HG03457 (cell line): ENCODE data around the gene FNTB.

ENCODE experiments used
- ATAC-seq: cut with Tn5 transposase; IDR thresholded peaks from one replicate; pipeline ENCODE4 v1.9.1; 2021; ENCODE audit warnings: moderate number of reproducible peaks; ENCODE audit not compliant: unreplicated experiment

FNTB gene

GRCh38 chr14:64952598-64953309 lies 33.9 kb upstream of the FNTB start:
- ATAC-seq: no peak

DNA sequence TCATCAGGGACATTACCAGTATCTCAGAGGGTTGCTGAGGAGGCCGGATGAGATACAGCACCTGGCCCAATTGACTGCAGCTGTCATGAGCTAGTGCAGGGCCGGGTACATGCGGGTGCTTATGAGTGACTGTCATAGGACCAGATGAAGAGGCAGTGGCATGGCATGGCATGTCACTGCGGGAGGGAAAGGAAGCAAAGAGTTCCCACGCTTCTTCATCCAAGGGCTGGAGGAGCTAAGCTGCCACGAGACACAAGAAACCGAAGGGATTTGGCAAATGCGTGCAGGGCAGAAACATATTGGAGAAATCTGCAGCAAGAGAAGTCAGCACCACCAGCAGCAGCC lies 33.4 kb upstream of the FNTB start:
- no peak for ATAC-seq

DNA sequence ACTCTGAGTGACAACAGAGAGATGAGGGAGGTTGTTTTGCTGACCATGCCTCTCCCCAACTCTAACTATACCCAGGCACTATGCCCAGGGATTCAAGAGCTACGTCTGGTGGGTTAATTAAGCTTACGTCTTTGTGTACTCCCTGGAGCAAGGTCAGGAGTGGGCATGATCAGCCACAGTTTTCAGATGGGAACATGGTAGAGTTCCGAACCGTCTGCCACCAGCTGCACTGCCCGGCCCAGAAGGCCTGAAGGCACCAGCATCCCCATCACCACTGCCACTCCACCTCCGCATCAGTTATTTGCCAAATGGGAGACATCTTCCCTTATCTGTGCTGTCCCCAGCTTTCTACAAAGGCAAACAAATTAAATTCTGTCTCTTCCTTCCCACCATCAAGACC lies 33.0 kb upstream of the FNTB start:
- no peak for ATAC-seq

DNA sequence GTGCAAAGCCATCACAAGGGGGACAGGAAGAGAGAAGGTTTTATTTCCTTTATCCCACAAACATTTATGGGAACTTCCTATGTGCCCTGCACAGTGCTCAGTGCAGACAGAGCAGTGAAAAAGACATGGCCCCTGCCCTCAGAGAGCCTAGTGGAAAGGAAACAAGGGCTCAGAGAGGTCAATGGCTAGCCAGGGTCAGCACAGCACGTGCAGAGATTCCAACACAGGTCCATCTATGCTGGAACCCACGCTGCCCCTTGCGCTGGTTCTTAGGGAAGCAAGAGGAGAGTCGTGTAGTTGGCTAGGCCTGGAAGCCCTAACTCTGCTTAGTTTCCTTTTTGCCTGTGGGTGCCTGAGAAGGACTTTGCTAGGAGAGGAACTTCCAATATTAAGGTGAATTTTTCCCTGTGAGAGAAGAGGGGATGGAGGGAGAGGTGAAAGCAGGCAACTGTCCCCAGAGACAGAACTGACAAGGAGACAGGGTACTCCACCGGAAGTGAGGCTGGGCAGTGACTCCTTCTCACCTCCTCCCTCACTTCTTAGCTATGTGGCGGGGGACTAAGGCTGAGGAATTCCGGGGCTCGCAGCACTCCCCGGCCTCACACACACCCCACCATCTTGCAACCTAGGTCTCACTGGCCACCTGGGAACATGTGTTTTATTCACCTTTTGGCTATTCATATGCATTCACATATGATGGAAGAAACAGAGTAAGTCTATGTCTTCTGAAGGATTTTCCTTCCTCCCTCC lies 32.0 kb upstream of the FNTB start:
- no peak for ATAC-seq

DNA sequence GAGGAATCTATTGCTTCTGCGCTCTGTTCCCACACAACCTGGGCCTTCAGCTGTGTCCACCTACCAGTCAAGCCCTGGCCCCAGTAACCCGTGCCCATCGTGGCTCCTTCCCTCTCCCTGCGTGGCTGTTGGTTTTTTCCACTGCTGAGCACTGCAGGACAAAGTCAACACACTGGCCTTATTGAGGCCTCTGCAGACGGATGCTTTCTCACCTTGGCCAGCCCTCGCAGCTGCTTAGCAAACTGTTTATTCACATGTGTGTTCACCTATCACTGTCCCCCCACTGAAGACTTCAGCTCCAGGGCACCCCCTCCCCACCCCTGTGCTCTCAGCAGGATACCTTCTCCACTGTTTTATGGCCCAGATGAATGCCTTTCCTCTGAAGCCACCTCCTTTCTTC lies 31.4 kb upstream of the FNTB start:
- ATAC-seq: no peak

GRCh38 chr14:64956697-64957406 lies 29.8 kb upstream of the FNTB start:
- no peak for ATAC-seq

- ATAC-seq: no peak
These were observed 28.5 kb upstream of the FNTB start for GRCh38 chr14:64958201-64958600.

- ATAC-seq: no peak
These were observed 28.0 kb upstream of the FNTB start for GRCh38 chr14:64958743-64959142.

DNA sequence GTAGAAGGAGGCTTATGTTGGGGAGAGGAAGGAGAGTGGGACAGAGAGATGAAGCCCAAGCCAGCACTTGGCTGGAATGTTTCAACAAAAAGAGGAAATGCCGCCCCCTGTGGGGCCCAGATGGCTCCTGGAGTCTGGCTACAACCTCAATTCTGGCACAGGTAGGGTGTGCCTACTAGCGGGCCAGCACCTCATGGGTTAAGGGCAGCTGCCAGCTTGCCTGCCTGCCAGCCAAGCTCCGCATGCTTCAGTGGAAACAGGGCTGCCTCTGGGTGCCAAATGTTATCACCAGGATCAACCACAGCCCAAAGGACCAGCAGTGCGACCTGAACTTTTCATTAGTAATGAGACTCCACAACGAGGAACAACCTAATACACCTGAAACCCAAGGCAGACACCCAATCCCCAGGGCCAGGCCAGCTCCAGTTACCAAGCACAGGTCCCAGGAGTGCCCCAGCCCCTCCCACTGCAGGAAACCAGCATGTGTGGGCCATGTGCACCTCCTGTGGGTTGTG lies 25.9 kb upstream of the FNTB start:
- no peak for ATAC-seq

- ATAC-seq: no peak
These were observed 23.1 kb upstream of the FNTB start for GRCh38 chr14:64963611-64964010.

GRCh38 chr14:64965356-64966000 lies 21.2 kb upstream of the FNTB start:
- ATAC-seq: no peak

DNA sequence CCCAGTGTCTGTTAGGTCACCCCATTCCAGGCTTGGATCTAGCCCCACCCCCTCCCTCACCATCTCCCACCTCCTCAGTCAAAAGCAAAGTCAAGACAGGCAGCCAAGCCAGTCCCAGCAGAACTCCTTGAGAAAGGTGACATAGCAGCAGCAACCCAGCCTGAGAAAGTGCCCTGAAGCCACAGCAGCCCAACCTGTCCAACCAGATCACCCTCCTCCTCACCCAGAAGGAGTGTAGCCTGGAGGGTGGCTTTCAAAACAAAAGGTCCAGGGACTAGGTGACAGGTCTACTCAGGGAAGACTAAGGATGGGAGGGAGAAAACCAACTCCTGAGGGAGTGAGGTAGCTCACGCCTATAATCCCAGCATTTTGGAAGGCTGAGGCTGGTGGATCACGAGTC lies 19.7 kb upstream of the FNTB start:
- no peak for ATAC-seq

- no peak for ATAC-seq
These were observed 18.5 kb upstream of the FNTB start for GRCh38 chr14:64968167-64968566.

GRCh38 chr14:64968651-64969050 lies 18.0 kb upstream of the FNTB start:
- no peak for ATAC-seq

DNA sequence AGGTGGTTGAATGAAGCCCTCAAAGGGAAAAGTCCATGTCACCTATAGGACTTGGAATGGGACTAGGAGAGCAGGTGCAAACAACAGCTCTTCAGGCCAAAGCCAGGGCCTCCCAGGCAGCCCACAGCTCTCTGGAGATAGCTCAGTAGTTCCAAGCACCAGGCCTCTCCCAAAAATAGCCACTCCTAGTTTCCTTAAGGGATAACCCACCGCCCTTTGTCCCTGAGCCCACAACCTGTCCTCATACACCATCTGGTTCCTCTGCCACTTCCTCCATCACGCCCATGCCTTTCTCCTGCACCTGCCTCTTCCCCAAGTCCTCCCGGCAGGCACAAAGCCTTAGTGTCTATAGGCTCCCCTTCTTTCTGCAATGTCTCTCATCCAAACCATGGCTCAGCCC lies 16.7 kb upstream of the FNTB start:
- ATAC-seq: no peak

- ATAC-seq: no peak
These were observed 15.8 kb upstream of the FNTB start for GRCh38 chr14:64970776-64971477.

- ATAC-seq: no peak
These were observed 15.2 kb upstream of the FNTB start for GRCh38 chr14:64971491-64971942.

DNA sequence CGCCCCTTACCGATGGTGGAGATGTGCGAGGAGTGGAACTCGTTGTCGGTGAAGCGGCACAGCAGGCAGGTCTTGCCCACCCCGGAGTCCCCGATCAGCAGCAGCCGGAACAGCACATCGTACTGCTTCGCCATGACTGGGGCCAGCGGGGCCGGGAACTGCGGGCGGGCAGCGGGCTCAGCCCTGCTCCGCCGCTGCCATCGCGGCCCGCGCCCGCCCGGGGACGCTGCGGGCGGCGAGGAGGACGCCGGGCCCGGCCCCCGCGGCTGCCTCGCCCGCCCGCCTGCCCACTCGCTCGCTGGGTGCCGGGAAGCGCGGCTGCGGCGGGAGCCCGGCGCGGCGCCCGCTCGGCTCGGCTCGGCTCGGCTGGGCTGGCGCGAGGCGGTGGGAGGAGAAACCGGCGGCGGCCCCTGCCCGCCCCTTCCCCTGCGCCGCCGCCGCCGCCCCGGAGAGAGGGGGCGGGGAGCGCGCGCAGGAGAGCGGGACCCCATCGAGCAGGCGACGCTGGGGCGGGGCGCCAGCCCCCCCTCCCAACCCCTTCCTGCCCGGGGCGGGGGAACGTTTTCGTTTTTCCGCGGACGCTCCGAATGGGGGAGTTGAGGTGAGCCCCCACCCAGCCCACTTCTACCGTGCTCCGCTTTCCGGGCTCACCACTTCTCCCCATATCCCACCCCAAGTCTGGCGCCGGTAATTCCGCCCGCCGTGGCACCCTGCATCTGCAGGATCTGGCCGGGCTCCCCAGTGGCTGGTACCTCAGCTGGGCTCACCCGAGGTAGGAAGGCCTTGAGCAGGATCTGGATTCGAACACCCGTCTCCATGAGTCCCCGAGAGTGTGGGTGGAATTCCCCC lies 14.5 kb upstream of the FNTB start, which contains the start of gene RAB15:
RAB15 (minus strand) TSS at position 394 of the 849 bp plus-strand sequence; CDS start at position 134, 260 bp downstream.
- no peak for ATAC-seq

DNA sequence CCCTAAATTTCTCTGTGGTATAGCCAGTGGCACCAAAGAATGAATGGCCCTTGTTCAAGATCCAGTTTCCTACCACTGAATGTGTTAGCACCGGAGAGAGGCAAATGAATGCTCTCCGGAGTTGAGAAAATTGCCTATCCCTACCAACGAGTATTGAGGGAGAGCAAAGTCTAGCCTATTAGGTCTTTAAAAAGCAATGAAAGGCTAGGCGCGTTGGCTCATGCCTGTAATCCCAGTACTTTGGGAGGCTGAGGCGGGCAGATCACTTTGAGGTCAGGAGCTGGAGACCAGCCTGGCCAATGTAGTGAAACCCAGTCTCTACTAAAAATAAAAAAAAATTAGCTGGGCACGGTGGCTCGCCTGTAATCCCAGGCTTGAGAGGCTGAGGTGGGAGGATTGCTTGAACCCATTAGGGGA lies 13.7 kb upstream of the FNTB start:
- ATAC-seq: no peak

GRCh38 chr14:64973826-64974225 lies 12.9 kb upstream of the FNTB start:
- ATAC-seq: no peak
